Measurements from ENCODE around the gene LANCL3. TPM values are rescaled to one million over a fixed set of nuclear protein-coding genes. Genes with fewer than 3 reads are reported as not detected.

Gene LANCL3
- total RNA-seq, 4 donors from 2014 or later = 0.02 to 0.25 (median 0.16) TPM; not detected in 1

- H3K27me3 ChIP-seq = no peaks in the 10 kb centered on the region
- ATAC-seq = no peak
- no peak overlapping the region for H3K4me3 ChIP-seq
- H3K27ac ChIP-seq = no peak overlapping the region
- no peak for DNase-seq
- no peak for TF ChIP-seq POLR2A (IDR thresholded peaks at IDR 0.05)
- TF ChIP-seq, protein P1, sequence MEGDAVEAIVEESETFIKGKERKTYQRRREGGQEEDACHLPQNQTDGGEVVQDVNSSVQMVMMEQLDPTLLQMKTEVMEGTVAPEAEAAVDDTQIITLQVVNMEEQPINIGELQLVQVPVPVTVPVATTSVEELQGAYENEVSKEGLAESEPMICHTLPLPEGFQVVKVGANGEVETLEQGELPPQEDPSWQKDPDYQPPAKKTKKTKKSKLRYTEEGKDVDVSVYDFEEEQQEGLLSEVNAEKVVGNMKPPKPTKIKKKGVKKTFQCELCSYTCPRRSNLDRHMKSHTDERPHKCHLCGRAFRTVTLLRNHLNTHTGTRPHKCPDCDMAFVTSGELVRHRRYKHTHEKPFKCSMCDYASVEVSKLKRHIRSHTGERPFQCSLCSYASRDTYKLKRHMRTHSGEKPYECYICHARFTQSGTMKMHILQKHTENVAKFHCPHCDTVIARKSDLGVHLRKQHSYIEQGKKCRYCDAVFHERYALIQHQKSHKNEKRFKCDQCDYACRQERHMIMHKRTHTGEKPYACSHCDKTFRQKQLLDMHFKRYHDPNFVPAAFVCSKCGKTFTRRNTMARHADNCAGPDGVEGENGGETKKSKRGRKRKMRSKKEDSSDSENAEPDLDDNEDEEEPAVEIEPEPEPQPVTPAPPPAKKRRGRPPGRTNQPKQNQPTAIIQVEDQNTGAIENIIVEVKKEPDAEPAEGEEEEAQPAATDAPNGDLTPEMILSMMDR (IDR thresholded peaks at IDR 0.05 in 4 of 5, conservative IDR thresholded peaks at IDR 0.05 in 1 of 5) = no peak
- H3K36me3 ChIP-seq = no peaks in the 10 kb centered on the region
- H3K4me1 ChIP-seq = no peaks in the 10 kb centered on the region
- in situ Hi-C loops (cut with MboI; ENCODE audit: low sequenced_read_pairs in 4 of 4) = no loop called here
- no peaks in the 10 kb centered on the region for H3K9me3 ChIP-seq
- intact Hi-C loops (cut with DNase I; ENCODE audit: low total_unique reads) = no loop called here
Measured at GRCh38 chrX:37599729-37600128, 28.3 kb downstream of the LANCL3 start.

DNA sequence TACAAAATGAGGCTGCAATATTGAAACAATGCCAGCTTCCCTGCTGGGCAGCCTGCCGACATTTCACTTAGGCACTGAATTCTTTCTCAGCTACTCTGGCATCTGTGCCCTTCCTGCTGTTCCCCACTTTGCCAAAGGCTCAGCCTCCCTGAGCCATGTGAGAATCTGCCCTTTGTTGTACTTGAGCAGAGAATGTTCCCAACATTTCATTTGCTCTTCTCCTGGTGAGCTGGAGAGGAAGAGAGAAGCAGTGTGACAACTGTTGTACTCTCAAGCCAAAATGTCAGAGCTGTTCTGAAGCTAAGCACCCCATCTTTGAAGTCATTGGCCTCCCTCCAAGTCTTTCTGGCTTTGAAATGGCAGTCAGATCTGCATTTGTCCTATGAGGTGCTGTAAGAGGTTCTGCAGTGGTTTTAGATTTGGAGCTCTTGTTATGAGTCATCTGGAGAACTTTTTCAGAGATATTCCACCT is 32.5 kb downstream of the LANCL3 start:
- Histone ChIP-seq H3K4me3 (no peak overlapping the region), H3K4me1 (no peaks in the 10 kb centered on the region), H3K27me3 (no peaks in the 10 kb centered on the region), H3K27ac (no peak overlapping the region), H3K9me3 (no peaks in the 10 kb centered on the region), H3K36me3 (no peaks in the 10 kb centered on the region)
- TF ChIP-seq, protein P1 (IDR thresholded peaks at IDR 0.05 in 4 of 5, conservative IDR thresholded peaks at IDR 0.05 in 1 of 5) = no peak
- no peak for TF ChIP-seq POLR2A (IDR thresholded peaks at IDR 0.05)
- in situ Hi-C loops (cut with MboI; ENCODE audit: low sequenced_read_pairs in 4 of 4) (no loop called here), intact Hi-C loops (cut with DNase I; ENCODE audit: low total_unique reads) (no loop called here)
- ATAC-seq (no peak), DNase-seq (no peak)

GRCh38 chrX:37607243-37607642 is 35.8 kb downstream of the LANCL3 start:
- Histone ChIP-seq H3K36me3 (no peaks in the 10 kb centered on the region), H3K4me1 (no peaks in the 10 kb centered on the region), H3K9me3 (no peaks in the 10 kb centered on the region), H3K27me3 (no peaks in the 10 kb centered on the region), H3K4me3 (no peak overlapping the region), H3K27ac (no peak overlapping the region)
- no peak for DNase-seq
- intact Hi-C loops (cut with DNase I; ENCODE audit: low total_unique reads) = no loop called here
- TF ChIP-seq, protein P1 (IDR thresholded peaks at IDR 0.05 in 4 of 5, conservative IDR thresholded peaks at IDR 0.05 in 1 of 5) = no peak
- TF ChIP-seq POLR2A (IDR thresholded peaks at IDR 0.05) = no peak
- in situ Hi-C loops (cut with MboI; ENCODE audit: low sequenced_read_pairs in 4 of 4) = no loop called here
- ATAC-seq = no peak

- H3K27me3 ChIP-seq = no peaks in the 10 kb centered on the region
- no peak for DNase-seq
- TF ChIP-seq, protein P1 (IDR thresholded peaks at IDR 0.05 in 4 of 5, conservative IDR thresholded peaks at IDR 0.05 in 1 of 5) = no peak
- TF ChIP-seq POLR2A (IDR thresholded peaks at IDR 0.05) = no peak
- no peak overlapping the region for H3K4me3 ChIP-seq
- no peaks in the 10 kb centered on the region for H3K36me3 ChIP-seq
- intact Hi-C loops (cut with DNase I; ENCODE audit: low total_unique reads) (no loop called here), in situ Hi-C loops (cut with MboI; ENCODE audit: low sequenced_read_pairs in 4 of 4) (no loop called here)
- ATAC-seq = no peak
- no peaks in the 10 kb centered on the region for H3K9me3 ChIP-seq
- H3K4me1 ChIP-seq = no peaks in the 10 kb centered on the region
- H3K27ac ChIP-seq = no peak overlapping the region
Measured at GRCh38 chrX:37608156-37608555, 36.7 kb downstream of the LANCL3 start.

DNA sequence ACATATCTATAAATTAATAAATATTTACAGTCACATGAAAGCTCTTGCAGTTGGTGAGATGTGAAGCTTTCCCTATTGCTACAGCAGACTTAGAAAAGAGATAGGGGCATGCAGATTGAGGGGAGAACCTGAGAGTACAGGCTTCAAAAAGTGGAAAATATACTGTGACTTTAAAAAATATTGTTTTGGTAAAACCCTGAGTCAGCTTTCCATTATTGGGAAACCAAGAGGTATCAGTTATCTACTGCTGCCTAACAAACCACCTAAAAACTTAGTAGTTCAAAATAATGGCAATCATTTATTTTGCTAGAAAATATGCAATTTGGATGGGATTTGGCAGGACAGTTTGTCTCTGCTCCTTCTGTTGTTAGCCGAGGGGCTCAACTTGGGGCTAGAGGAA is 38.3 kb downstream of the LANCL3 start:
- TF ChIP-seq, protein P1 (IDR thresholded peaks at IDR 0.05 in 4 of 5, conservative IDR thresholded peaks at IDR 0.05 in 1 of 5) = no peak
- no peak for TF ChIP-seq POLR2A (IDR thresholded peaks at IDR 0.05)
- Histone ChIP-seq H3K27ac (no peak overlapping the region), H3K4me3 (no peak overlapping the region), H3K36me3 (no peaks in the 10 kb centered on the region), H3K9me3 (no peaks in the 10 kb centered on the region), H3K27me3 (no peaks in the 10 kb centered on the region), H3K4me1 (no peaks in the 10 kb centered on the region)
- no peak for DNase-seq
- in situ Hi-C loops (cut with MboI; ENCODE audit: low sequenced_read_pairs in 4 of 4) = no loop called here
- ATAC-seq = no peak
- intact Hi-C loops (cut with DNase I; ENCODE audit: low total_unique reads) = no loop called here
